ENCODE measurements around the gene AKTIP. TPM values are rescaled to one million over a fixed set of nuclear protein-coding genes. Genes with fewer than 3 reads are reported as not detected.

The AKTIP gene
- total RNA-seq, 1 experiment from 2014 or later: 26.2 TPM

DNA sequence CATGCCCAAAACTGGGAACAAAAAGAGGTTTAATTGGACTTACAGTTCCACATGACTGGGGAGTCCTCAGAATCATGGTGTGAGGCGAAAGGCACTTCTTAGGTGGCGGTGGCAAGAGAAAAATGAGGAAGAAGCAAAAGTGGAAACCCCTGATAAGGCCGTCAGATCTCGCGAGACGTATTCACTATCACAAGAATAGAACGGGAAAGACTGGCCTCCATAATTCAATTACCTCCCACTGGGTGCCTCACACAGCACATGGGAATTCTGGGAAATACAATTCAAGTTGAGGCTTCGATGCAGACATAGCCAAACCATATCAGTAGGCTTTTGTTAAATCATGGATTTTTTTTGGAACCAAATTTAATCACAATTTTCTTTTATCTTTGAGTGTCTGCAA is 44.4 kb downstream of the AKTIP start:
- no peak overlapping the region for H3K27ac ChIP-seq (ENCODE audit: insufficient read length, low read depth, low read length)
- no peak for DNase-seq
- Mint-ChIP-seq H3K36me3 (ENCODE audit: insufficient read depth in 1 of 3, low read depth in 3 of 3) (peaks cover 22 to 73% (median 72%) of the 10 kb centered on the region in 3 experiments; a peak in 6 of 7 replicates), H3K27ac (peak overlapping the region in 2 of 3 experiments; percentile 44 to 45; a peak in 3 of 7 replicates), H3K9me3 (no peaks in the 10 kb centered on the region), H3K4me3 (no peak overlapping the region), H3K27me3 (ENCODE audit: low read depth) (no peaks in the 10 kb centered on the region), H3K4me1 (peaks cover 6 to 10% of the 10 kb centered on the region in 2 experiments)
- no peak overlapping the region for H3K23ac ChIP-seq (ENCODE audit: insufficient read length, low read depth, low read length)
- H4K8ac ChIP-seq (replicated peaks; ENCODE audit: insufficient read length, low read depth, low read length): no peak overlapping the region
- no peaks in the 10 kb centered on the region for H4K20me1 ChIP-seq (ENCODE audit: control insufficient read depth, insufficient read depth, insufficient read length)
- H3K4me2 ChIP-seq (ENCODE audit: insufficient read depth, insufficient read length, low read length): no peak overlapping the region
- no peak overlapping the region for H3K14ac ChIP-seq (ENCODE audit: insufficient read depth, low read length)
- no peak overlapping the region for H4K91ac ChIP-seq (ENCODE audit: insufficient read length, low read depth, low read length)
- no peak overlapping the region for H2BK5ac ChIP-seq (ENCODE audit: insufficient read length, low read length)
- no peak overlapping the region for H2BK12ac ChIP-seq (ENCODE audit: insufficient read length, low read depth, low read length)
- no peak overlapping the region for H2BK20ac ChIP-seq (ENCODE audit: low read depth, low read length, poor library complexity, severe bottlenecking)
- H2AFZ ChIP-seq (ENCODE audit: low read length): no peak overlapping the region
- TF ChIP-seq, protein P1, sequence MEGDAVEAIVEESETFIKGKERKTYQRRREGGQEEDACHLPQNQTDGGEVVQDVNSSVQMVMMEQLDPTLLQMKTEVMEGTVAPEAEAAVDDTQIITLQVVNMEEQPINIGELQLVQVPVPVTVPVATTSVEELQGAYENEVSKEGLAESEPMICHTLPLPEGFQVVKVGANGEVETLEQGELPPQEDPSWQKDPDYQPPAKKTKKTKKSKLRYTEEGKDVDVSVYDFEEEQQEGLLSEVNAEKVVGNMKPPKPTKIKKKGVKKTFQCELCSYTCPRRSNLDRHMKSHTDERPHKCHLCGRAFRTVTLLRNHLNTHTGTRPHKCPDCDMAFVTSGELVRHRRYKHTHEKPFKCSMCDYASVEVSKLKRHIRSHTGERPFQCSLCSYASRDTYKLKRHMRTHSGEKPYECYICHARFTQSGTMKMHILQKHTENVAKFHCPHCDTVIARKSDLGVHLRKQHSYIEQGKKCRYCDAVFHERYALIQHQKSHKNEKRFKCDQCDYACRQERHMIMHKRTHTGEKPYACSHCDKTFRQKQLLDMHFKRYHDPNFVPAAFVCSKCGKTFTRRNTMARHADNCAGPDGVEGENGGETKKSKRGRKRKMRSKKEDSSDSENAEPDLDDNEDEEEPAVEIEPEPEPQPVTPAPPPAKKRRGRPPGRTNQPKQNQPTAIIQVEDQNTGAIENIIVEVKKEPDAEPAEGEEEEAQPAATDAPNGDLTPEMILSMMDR (conservative IDR thresholded peaks at IDR 0.05): no peak
- H2AK5ac ChIP-seq (ENCODE audit: insufficient read length, low read length): no peak overlapping the region
- H3K4me1 ChIP-seq (ENCODE audit: insufficient read depth, low read length): no peaks in the 10 kb centered on the region
- no peak overlapping the region for H3K56ac ChIP-seq (ENCODE audit: insufficient read length, low read depth, low read length)
- H3K4ac ChIP-seq (ENCODE audit: low read depth, low read length): no peak overlapping the region
- H3K18ac ChIP-seq (ENCODE audit: insufficient read length, low read depth, low read length): no peak overlapping the region
- H3K9me3 ChIP-seq (ENCODE audit: control insufficient read depth, low read depth, low read length): no peaks in the 10 kb centered on the region
- no peaks in the 10 kb centered on the region for H3K23me2 ChIP-seq (ENCODE audit: insufficient read length, low read depth, low read length, poor library complexity, severe bottlenecking)
- no peak overlapping the region for H3T11ph ChIP-seq (ENCODE audit: low read length)
- no peak overlapping the region for H2BK15ac ChIP-seq (ENCODE audit: low read depth, low read length)
- H3K27me3 ChIP-seq (ENCODE audit: insufficient read depth, low read length): no peaks in the 10 kb centered on the region
- no CpG with 5 or more reads among the region's 8 CpGs for WGBS (ENCODE audit: extremely low coverage, insufficient read length, low lambda C conversion rate)
- H3K79me1 ChIP-seq (ENCODE audit: insufficient read depth, low read depth, low read length, poor library complexity, severe bottlenecking): no peaks in the 10 kb centered on the region
- no peak overlapping the region for H4K5ac ChIP-seq (ENCODE audit: insufficient read length, low read depth, low read length)
- H3K9ac ChIP-seq (ENCODE audit: extremely low read depth, insufficient read length, low read length): no peak overlapping the region
- H3K79me2 ChIP-seq (ENCODE audit: insufficient read depth, low read length): no peaks in the 10 kb centered on the region
- no peak overlapping the region for H2BK120ac ChIP-seq (ENCODE audit: low read depth, low read length, poor library complexity, severe bottlenecking)

All from H9 (cell line).